K562 (cell line): ENCODE results near the gene FBXO10. TPM values are rescaled to one million over a fixed set of nuclear protein-coding genes. Genes with fewer than 3 reads are reported as not detected.

Experiments used
- BRD9 ChIP-seq: fragments of 450-650 bp; IDR thresholded peaks from 2 replicates; pipeline ENCODE4 v1.6.1; 2018; ENCODE audit warnings: low read depth; ENCODE audit not compliant: partially characterized antibody
- EP400 ChIP-seq: fragments of 450-650 bp; IDR thresholded peaks from 2 replicates; pipeline ENCODE4 v1.6.1; 2017; ENCODE audit warnings: antibody characterized with exemption, mild to moderate bottlenecking, moderate library complexity
- GABPA ChIP-seq: fragments of 200-800 bp; sonication (Bioruptor generic); conservative IDR thresholded peaks from 2 replicates; pipeline ENCODE4 v1.6.1; 2016; ENCODE audit warnings: low read depth, missing genetic modification characterization, missing compliant biosample characterization
- HDGF ChIP-seq: fragments of 450-650 bp; IDR thresholded peaks from 2 replicates; pipeline ENCODE4 v1.6.1; 2016
- HMGN3 ChIP-seq: IDR thresholded peaks from 2 replicates; pipeline ENCODE4 v1.6.1; 2011; ENCODE audit warnings: borderline replicate concordance, low read depth, mild to moderate bottlenecking, mixed read lengths, low read length; ENCODE audit not compliant: insufficient read length; ENCODE audit errors: extremely low read depth
- MEF2D ChIP-seq: conservative IDR thresholded peaks from 2 replicates; pipeline ENCODE4 v1.6.1; 2016; ENCODE audit warnings: low read depth, missing genetic modification characterization, missing compliant biosample characterization
- NBN ChIP-seq: fragments of 450-650 bp; IDR thresholded peaks from 2 replicates; pipeline ENCODE4 v1.6.1; 2016; ENCODE audit warnings: low read depth, mild to moderate bottlenecking
- NR2F6 ChIP-seq: fragments of 450-650 bp; formaldehyde crosslinking; IDR thresholded peaks from 2 replicates; pipeline ENCODE4 v1.4.0; 2020; ENCODE audit warnings: mild to moderate bottlenecking
- NR4A1 ChIP-seq, 2 experiments: fragments of 250-450 bp in 1 of 2; fragments of 450-650 bp in 1 of 2; sonication (Bioruptor Pico) in 1 of 2; IDR thresholded peaks; 2 replicates each; pipeline versions ENCODE4 v1.4.0 to v1.6.1; 2016 to 2020; ENCODE audit warnings: mild to moderate bottlenecking in 2 of 2, missing compliant biosample characterization in 1 of 2, missing genetic modification characterization in 1 of 2, moderate library complexity in 1 of 2
- SMC3 ChIP-seq: conservative IDR thresholded peaks from 2 replicates; pipeline ENCODE4 v1.6.1; 2011; ENCODE audit warnings: low read depth, low read length, improper control_type of control experiment; ENCODE audit not compliant: insufficient read depth
- TAF1 ChIP-seq: IDR thresholded peaks from 2 replicates; pipeline ENCODE4 v1.6.1; 2011; ENCODE audit warnings: mild to moderate bottlenecking, low read length, moderate library complexity; ENCODE audit not compliant: insufficient read depth, control insufficient read depth, severe bottlenecking; ENCODE audit errors: extremely low read depth
- TCF7L2 ChIP-seq: fragments of 150-350 bp; IDR thresholded peaks from 2 replicates; pipeline ENCODE4 v1.6.1; 2016; ENCODE audit warnings: low read depth, mild to moderate bottlenecking, low read length, moderate library complexity
- TCFL5 ChIP-seq: fragments of 250-450 bp; sonication (Bioruptor Pico); conservative IDR thresholded peaks from 2 replicates; pipeline ENCODE4 v1.6.1; 2021; ENCODE audit warnings: mild to moderate bottlenecking, moderate library complexity, matching md5 sums
- XRCC4 ChIP-seq: IDR thresholded peaks from one replicate; pipeline ENCODE4 v1.6.1; 2011; ENCODE audit not compliant: insufficient read depth, insufficient read length; ENCODE audit errors: extremely low read depth
- ZFP30 ChIP-seq: fragments of 250-450 bp; sonication (Bioruptor Pico); IDR thresholded peaks from 2 replicates; pipeline ENCODE4 v1.8.0; 2022; ENCODE audit warnings: moderate library complexity, mild to moderate bottlenecking, inconsistent platforms, borderline replicate concordance
- ZNF12 ChIP-seq: sonication (generic); formaldehyde crosslinking; IDR thresholded peaks from 2 replicates; pipeline ENCODE4 v1.4.0; 2020; ENCODE audit warnings: mild to moderate bottlenecking, missing genetic modification reagents
- ZNF232 ChIP-seq: sonication (generic); formaldehyde crosslinking; IDR thresholded peaks from 2 replicates; pipeline ENCODE4 v1.8.0; 2022; ENCODE audit warnings: mild to moderate bottlenecking, missing genetic modification reagents
- ZNF717 ChIP-seq: fragments of 250-450 bp; sonication (Bioruptor Pico); IDR thresholded peaks from 2 replicates; pipeline ENCODE4 v1.5.0; 2021
- ZNF75A ChIP-seq: fragments of 450-650 bp; formaldehyde crosslinking; IDR thresholded peaks from 2 replicates; pipeline ENCODE4 v1.4.0; 2020; ENCODE audit warnings: mild to moderate bottlenecking
- polyA plus RNA-seq, 8 experiments: library from polyadenylated mRNA; depleted of rRNA in 4 of 8; stranded (reverse) in 5 of 8; unstranded in 3 of 8; fragments of >200 nt; fragmentation: Nextera tagmentation in 2 of 8; fragmentation: Illumina TruSeq in 1 of 8; extraction: Ambion mirVana in 2 of 8; extraction: Trizol in 1 of 8; gene quantifications; 2 replicates each; pipeline versions ENCODE4 v1.2.1 to v1.2.3, GENCODE V29; 2011 to 2014; ENCODE audit warnings: inconsistent platforms in 1 of 8, missing spikeins in 1 of 8
- total RNA-seq, 7 experiments: library from RNA; depleted of rRNA in 6 of 7; stranded (reverse); fragments of >200 nt in 6 of 7; fragmentation: Illumina TruSeq in 2 of 7; extraction: Trizol in 2 of 7; gene quantifications; 2 replicates each; pipeline versions ENCODE4 v1.2.1 to v1.2.3, GENCODE V29; 2011 to 2021; ENCODE audit warnings: low replicate concordance in 1 of 7
- TF ChIP-seq, protein P1 (sequence below), 2 experiments: fragments of 250-450 bp in 1 of 2; fragments of 450-650 bp in 1 of 2; sonication (Bioruptor Pico) in 1 of 2; IDR thresholded peaks; 2 replicates each; pipeline versions ENCODE4 v1.6.1 to v1.8.0; 2016 to 2021; ENCODE audit warnings: mild to moderate bottlenecking in 2 of 2, moderate library complexity in 2 of 2, missing compliant biosample characterization in 1 of 2, missing genetic modification characterization in 1 of 2
- TF ChIP-seq, protein P2 (sequence below): fragments of 450-650 bp; IDR thresholded peaks from one replicate; pipeline ENCODE4 v1.6.1; 2018; ENCODE audit warnings: mild to moderate bottlenecking, moderate library complexity; ENCODE audit not compliant: partially characterized antibody
- TF ChIP-seq, protein P3 (sequence below): IDR thresholded peaks from 2 replicates; pipeline ENCODE4 v1.6.1; 2011; ENCODE audit not compliant: insufficient read length; ENCODE audit errors: extremely low read depth
- TF ChIP-seq, protein P4 (sequence below): fragments of 450-650 bp; IDR thresholded peaks from 2 replicates; pipeline ENCODE4 v1.6.1; 2016

FBXO10 gene
- total and polyA plus RNA-seq, 9 of the 15 experiments (the other 6 are each of a cell fraction or from before 2014, with no cell fraction given), result 0.84 to 9.9 (median 6.0) TPM

DNA sequence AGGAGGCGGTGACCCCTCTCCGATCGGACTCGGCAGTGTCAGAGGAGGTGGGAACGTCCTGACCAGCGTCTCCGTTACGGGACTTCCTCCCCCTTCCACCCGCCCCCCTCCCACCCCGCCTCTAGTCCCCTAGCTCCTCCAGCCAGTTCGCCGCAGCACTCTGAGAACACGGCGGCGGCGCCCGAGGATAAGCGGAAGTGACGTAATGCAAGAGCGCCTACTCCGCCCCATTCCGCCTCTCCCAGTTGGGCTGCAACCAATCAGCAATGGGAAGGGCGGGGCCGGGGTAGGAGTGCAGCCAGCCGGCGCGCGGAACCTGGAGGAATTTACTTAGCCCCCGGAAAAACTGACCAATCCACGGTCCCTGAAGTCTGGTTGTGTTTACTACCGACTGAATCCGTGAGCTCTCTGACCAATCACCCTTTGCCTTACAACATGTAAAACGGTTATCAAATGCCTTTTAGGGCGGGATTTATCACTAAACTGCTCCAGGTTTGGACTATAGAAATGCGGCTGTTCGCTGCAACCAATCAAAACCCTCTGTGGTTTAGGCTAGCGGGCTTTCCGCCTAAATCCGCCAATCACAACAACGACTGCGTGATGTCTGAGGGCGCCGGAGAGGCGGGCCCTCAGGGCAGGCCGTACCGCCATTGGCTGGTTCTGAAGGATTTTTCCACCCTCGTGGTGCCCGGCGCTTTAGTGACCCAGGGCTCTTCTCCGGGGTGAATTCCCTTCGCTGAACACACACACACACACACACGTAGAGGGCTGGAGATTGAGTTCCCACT lies 110.7 kb downstream of the FBXO10 start, which contains the start of gene ZBTB5 (continued):
- TF ChIP-seq, protein P1, sequence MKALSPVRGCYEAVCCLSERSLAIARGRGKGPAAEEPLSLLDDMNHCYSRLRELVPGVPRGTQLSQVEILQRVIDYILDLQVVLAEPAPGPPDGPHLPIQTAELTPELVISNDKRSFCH (CRISPR knock-in tag; IDR thresholded peaks at IDR 0.05), result no peak
- TF ChIP-seq, protein P1 (tag; IDR thresholded peaks at IDR 0.05), result no peak
- TF ChIP-seq TAF1, result peak; percentile 81
- TF ChIP-seq, protein P2, sequence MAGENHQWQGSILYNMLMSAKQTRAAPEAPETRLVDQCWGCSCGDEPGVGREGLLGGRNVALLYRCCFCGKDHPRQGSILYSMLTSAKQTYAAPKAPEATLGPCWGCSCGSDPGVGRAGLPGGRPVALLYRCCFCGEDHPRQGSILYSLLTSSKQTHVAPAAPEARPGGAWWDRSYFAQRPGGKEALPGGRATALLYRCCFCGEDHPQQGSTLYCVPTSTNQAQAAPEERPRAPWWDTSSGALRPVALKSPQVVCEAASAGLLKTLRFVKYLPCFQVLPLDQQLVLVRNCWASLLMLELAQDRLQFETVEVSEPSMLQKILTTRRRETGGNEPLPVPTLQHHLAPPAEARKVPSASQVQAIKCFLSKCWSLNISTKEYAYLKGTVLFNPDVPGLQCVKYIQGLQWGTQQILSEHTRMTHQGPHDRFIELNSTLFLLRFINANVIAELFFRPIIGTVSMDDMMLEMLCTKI, result no peak
- no peak for TF ChIP-seq ZNF12 (CRISPR knock-in tag)
- TF ChIP-seq HDGF, result no peak
- no peak for TF ChIP-seq NBN
- TF ChIP-seq MEF2D (tag), result no peak
- TF ChIP-seq ZFP30, result no peak
- no peak for TF ChIP-seq ZNF75A (CRISPR knock-in tag)
- peak; percentile 7 for TF ChIP-seq HMGN3
- TF ChIP-seq SMC3, result no peak
- TF ChIP-seq TCFL5 (CRISPR knock-in tag), result no peak
- TF ChIP-seq EP400, result no peak
- TF ChIP-seq ZNF717, result no peak
- TF ChIP-seq TCF7L2, result no peak
- TF ChIP-seq, protein P3, sequence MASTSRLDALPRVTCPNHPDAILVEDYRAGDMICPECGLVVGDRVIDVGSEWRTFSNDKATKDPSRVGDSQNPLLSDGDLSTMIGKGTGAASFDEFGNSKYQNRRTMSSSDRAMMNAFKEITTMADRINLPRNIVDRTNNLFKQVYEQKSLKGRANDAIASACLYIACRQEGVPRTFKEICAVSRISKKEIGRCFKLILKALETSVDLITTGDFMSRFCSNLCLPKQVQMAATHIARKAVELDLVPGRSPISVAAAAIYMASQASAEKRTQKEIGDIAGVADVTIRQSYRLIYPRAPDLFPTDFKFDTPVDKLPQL, result no peak
- TF ChIP-seq XRCC4, result no peak
- TF ChIP-seq ZNF232 (CRISPR knock-in tag), result no peak
- TF ChIP-seq BRD9, result no peak
- TF ChIP-seq NR2F6 (CRISPR knock-in tag), result no peak
- TF ChIP-seq, protein P4, sequence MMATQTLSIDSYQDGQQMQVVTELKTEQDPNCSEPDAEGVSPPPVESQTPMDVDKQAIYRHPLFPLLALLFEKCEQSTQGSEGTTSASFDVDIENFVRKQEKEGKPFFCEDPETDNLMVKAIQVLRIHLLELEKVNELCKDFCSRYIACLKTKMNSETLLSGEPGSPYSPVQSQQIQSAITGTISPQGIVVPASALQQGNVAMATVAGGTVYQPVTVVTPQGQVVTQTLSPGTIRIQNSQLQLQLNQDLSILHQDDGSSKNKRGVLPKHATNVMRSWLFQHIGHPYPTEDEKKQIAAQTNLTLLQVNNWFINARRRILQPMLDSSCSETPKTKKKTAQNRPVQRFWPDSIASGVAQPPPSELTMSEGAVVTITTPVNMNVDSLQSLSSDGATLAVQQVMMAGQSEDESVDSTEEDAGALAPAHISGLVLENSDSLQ, result peak; percentile 92
- peak; percentile 97 for TF ChIP-seq GABPA (tag)
- TF ChIP-seq NR4A1 (CRISPR knock-in tag; IDR thresholded peaks at IDR 0.05), result no peak
- no peak for TF ChIP-seq NR4A1 (tag; IDR thresholded peaks at IDR 0.05)
